HEK293T (cell line): ENCODE data around the gene ENOSF1.
"Not testable (repeated sequence)": the region's sequence is repeated elsewhere in the genome, so short reads cannot be mapped to it uniquely, and the experiment has no call there.

Experiments
- ARNT ChIP-seq: fragments of 450-650 bp; IDR thresholded peaks from 2 replicates; pipeline ENCODE4 v1.6.1; 2017; ENCODE audit warnings: mild to moderate bottlenecking
- TF ChIP-seq, protein P1 (sequence below): fragments of 450-650 bp; IDR thresholded peaks from 2 replicates; pipeline ENCODE4 v1.6.1; 2016

DNA sequence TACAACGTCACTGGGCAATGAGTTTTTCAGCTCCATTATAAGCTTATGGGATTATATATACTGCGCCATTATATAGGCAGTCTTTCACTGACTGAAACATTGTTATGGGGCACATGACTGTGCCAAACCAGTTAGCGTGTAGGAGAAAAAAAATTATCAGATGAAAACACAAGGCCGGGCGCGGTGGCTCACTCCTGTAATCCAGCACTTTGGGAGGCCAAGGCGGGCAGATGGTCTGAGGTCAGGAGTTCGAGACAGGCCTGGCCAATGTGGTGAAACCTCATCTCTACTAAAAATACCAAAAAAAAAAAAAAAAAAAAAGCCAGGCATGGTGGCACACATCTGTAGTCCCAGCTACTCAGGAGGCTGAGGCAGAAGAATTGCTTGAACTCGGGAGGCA, 30.0 kb downstream of the ENOSF1 start:
- TF ChIP-seq, protein P1, sequence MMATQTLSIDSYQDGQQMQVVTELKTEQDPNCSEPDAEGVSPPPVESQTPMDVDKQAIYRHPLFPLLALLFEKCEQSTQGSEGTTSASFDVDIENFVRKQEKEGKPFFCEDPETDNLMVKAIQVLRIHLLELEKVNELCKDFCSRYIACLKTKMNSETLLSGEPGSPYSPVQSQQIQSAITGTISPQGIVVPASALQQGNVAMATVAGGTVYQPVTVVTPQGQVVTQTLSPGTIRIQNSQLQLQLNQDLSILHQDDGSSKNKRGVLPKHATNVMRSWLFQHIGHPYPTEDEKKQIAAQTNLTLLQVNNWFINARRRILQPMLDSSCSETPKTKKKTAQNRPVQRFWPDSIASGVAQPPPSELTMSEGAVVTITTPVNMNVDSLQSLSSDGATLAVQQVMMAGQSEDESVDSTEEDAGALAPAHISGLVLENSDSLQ = not testable (repeated sequence)
- TF ChIP-seq ARNT = not testable (repeated sequence)
